Liver (tissue), 9 donors: ENCODE measurements around the gene TMEM272. TPM values are rescaled to one million over a fixed set of nuclear protein-coding genes. Genes with fewer than 3 reads are reported as not detected.

Experiments
- DNase-seq: peaks from one replicate; pipeline ENCODE4 v3.0.0-alpha.2; 2017; ENCODE audit warnings: low spot score
- H3K27ac ChIP-seq, 2 donors: one replicate each; pipeline ENCODE4 v1.7.0; 2013; ENCODE audit warnings: inconsistent platforms in 2 of 2, low read length in 2 of 2, control low read depth in 1 of 2, low read depth in 1 of 2, mild to moderate bottlenecking in 1 of 2
- H3K27me3 ChIP-seq, 4 donors: one replicate each; pipeline versions ENCODE4 v1.6.1 to v1.7.0; 2013; ENCODE audit warnings: low read length in 3 of 4, inconsistent platforms in 1 of 4, mild to moderate bottlenecking in 1 of 4, moderate library complexity in 1 of 4; ENCODE audit not compliant: control insufficient read depth in 4 of 4, insufficient read depth in 4 of 4
- H3K36me3 ChIP-seq, 4 donors: one replicate each; pipeline versions ENCODE4 v1.6.1 to v1.7.0; 2013; ENCODE audit warnings: low read length in 3 of 4, mild to moderate bottlenecking in 3 of 4, low read depth in 1 of 4, moderate library complexity in 1 of 4; ENCODE audit not compliant: control insufficient read depth in 4 of 4, insufficient read depth in 3 of 4
- H3K4me1 ChIP-seq, 4 donors: one replicate each; pipeline versions ENCODE4 v1.6.1 to v1.7.0; 2013; ENCODE audit warnings: low read length in 3 of 4, mild to moderate bottlenecking in 3 of 4, moderate library complexity in 1 of 4; ENCODE audit not compliant: control insufficient read depth in 4 of 4, insufficient read depth in 4 of 4
- H3K4me3 ChIP-seq, 3 donors: one replicate each; pipeline versions ENCODE4 v1.6.1 to v1.7.0; 2013; ENCODE audit warnings: low read length in 3 of 3, control low read depth in 1 of 3, low read depth in 1 of 3, mild to moderate bottlenecking in 1 of 3
- H3K9ac ChIP-seq, 2 donors: one replicate each; pipeline ENCODE4 v1.7.0; 2013; ENCODE audit warnings: low read length in 2 of 2, mild to moderate bottlenecking in 2 of 2, moderate library complexity in 2 of 2, control low read depth in 1 of 2, low read depth in 1 of 2
- H3K9me3 ChIP-seq, 4 donors: one replicate each; pipeline versions ENCODE4 v1.6.1 to v1.7.0; 2013; ENCODE audit warnings: low read length in 3 of 4; ENCODE audit not compliant: control insufficient read depth in 4 of 4
- EGR1 ChIP-seq, 2 donors: IDR thresholded peaks; 2 replicates each; pipeline ENCODE4 v1.6.1; 2016 to 2018; ENCODE audit warnings: antibody characterized with exemption in 2 of 2, low read depth in 2 of 2
- FOXA1 ChIP-seq: IDR thresholded peaks from 2 replicates; pipeline ENCODE4 v1.6.1; 2016; ENCODE audit warnings: antibody characterized with exemption
- FOXA2 ChIP-seq: IDR thresholded peaks from 2 replicates; pipeline ENCODE4 v1.6.1; 2016; ENCODE audit warnings: antibody characterized with exemption
- GABPA ChIP-seq, 2 donors: IDR thresholded peaks in 1 of 2; conservative IDR thresholded peaks in 1 of 2; 2 replicates each; pipeline ENCODE4 v1.6.1; 2016; ENCODE audit warnings: antibody characterized with exemption in 2 of 2, mild to moderate bottlenecking in 1 of 2, moderate library complexity in 1 of 2
- HNF4A ChIP-seq, 2 donors: conservative IDR thresholded peaks; 2 replicates each; pipeline ENCODE4 v1.6.1; 2016; ENCODE audit warnings: antibody characterized with exemption in 2 of 2, mild to moderate bottlenecking in 2 of 2
- HNF4G ChIP-seq: IDR thresholded peaks from 2 replicates; pipeline ENCODE4 v1.6.1; 2016; ENCODE audit warnings: antibody characterized with exemption
- JUND ChIP-seq, 2 donors: IDR thresholded peaks; 2 replicates each; pipeline ENCODE4 v1.6.1; 2016; ENCODE audit warnings: antibody characterized with exemption in 2 of 2
- NR2F2 ChIP-seq: IDR thresholded peaks from 2 replicates; pipeline ENCODE4 v1.6.1; 2016; ENCODE audit warnings: antibody characterized with exemption
- RAD21 ChIP-seq, 2 donors: IDR thresholded peaks; 2 replicates each; pipeline ENCODE4 v1.6.1; 2016; ENCODE audit warnings: antibody characterized with exemption in 2 of 2, mild to moderate bottlenecking in 2 of 2
- RXRA ChIP-seq, 2 donors: IDR thresholded peaks; 2 replicates each; pipeline ENCODE4 v1.6.1; 2017 to 2018; ENCODE audit warnings: antibody characterized with exemption in 2 of 2, mild to moderate bottlenecking in 1 of 2
- SP1 ChIP-seq: IDR thresholded peaks from 2 replicates; pipeline ENCODE4 v1.6.1; 2018; ENCODE audit warnings: antibody characterized with exemption, mild to moderate bottlenecking
- TAF1 ChIP-seq: conservative IDR thresholded peaks from 2 replicates; pipeline ENCODE4 v1.6.1; 2016; ENCODE audit warnings: antibody characterized with exemption, mild to moderate bottlenecking
- YY1 ChIP-seq: IDR thresholded peaks from 2 replicates; pipeline ENCODE4 v1.6.1; 2016; ENCODE audit warnings: antibody characterized with exemption, mild to moderate bottlenecking
- WGBS: extraction: QIAGEN DNeasy Blood & Tissue Kit; methylation state at CpG from one replicate; pipeline ENCODE4 v1.1.7; 2013; 5-methylcytosine and 5-hydroxymethylcytosine counted together
- polyA plus RNA-seq, 2 donors: library from polyadenylated mRNA; stranded (reverse) in 1 of 2; unstranded in 1 of 2; fragments of 200-250 nt in 1 of 2; fragments of >200 nt in 1 of 2; fragmentation: Nextera tagmentation in 1 of 2; extraction: Ambion mirVana in 1 of 2; gene quantifications; one replicate each; pipeline versions ENCODE4 v1.2.1 to v1.2.3, GENCODE V29; 2013 to 2015
- total RNA-seq, 2 donors: library from RNA; depleted of rRNA; stranded (reverse); fragments of >200 nt; gene quantifications; one replicate each; pipeline ENCODE4 v1.2.3, GENCODE V29; 2014
- TF ChIP-seq, protein P1 (sequence below): fragments of 150-350 bp; IDR thresholded peaks from 2 replicates; pipeline ENCODE4 v1.5.1; 2017; ENCODE audit warnings: improper control_type of control experiment, low read depth, low read length; ENCODE audit not compliant: missing input control
- TF ChIP-seq, protein P2 (sequence below): IDR thresholded peaks from 2 replicates; pipeline ENCODE4 v1.6.1; 2016; ENCODE audit warnings: antibody characterized with exemption
- TF ChIP-seq, protein P3 (sequence below): IDR thresholded peaks from 2 replicates; pipeline ENCODE4 v1.6.1; 2016; ENCODE audit warnings: antibody characterized with exemption
- TF ChIP-seq, protein P4 (sequence below): IDR thresholded peaks from 2 replicates; pipeline ENCODE4 v1.6.1; 2016; ENCODE audit warnings: antibody characterized with exemption
- TF ChIP-seq, protein P5 (sequence below): IDR thresholded peaks from 2 replicates; pipeline ENCODE4 v1.6.1; 2016; ENCODE audit warnings: antibody characterized with exemption, mild to moderate bottlenecking
- donor health status: healthy.
- donor health status: healthy.
- donor health status: healthy.
- donor health status: healthy.
- donor health status: healthy.

Gene TMEM272
- total and polyA plus RNA-seq, 4 donors: 0.02 to 0.42 (median 0.10) TPM

DNA sequence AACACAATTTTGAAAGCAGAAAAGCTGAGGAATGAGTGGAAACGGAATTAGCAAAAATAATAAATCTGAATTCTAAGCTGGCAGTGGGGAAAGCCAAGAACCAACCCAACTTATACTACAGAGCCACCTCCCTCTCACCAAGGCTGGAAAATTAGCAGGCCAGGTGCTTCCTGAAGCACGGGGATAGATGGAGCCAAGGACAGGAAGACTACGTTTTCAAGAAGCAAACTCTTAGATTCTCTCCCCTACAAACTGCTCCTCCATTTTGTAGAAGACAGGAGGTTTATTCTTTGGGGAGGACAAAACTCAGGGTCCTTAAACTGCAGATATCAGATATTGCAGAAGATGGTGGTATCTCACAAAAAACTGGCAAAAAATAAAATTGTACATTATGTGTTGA is 25.6 kb upstream of the TMEM272 start:
- TF ChIP-seq NR2F2: no peak
- no peak for TF ChIP-seq HNF4G
- TF ChIP-seq RXRA (IDR thresholded peaks at IDR 0.05): no peak
- TF ChIP-seq, protein P1, sequence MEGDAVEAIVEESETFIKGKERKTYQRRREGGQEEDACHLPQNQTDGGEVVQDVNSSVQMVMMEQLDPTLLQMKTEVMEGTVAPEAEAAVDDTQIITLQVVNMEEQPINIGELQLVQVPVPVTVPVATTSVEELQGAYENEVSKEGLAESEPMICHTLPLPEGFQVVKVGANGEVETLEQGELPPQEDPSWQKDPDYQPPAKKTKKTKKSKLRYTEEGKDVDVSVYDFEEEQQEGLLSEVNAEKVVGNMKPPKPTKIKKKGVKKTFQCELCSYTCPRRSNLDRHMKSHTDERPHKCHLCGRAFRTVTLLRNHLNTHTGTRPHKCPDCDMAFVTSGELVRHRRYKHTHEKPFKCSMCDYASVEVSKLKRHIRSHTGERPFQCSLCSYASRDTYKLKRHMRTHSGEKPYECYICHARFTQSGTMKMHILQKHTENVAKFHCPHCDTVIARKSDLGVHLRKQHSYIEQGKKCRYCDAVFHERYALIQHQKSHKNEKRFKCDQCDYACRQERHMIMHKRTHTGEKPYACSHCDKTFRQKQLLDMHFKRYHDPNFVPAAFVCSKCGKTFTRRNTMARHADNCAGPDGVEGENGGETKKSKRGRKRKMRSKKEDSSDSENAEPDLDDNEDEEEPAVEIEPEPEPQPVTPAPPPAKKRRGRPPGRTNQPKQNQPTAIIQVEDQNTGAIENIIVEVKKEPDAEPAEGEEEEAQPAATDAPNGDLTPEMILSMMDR: no peak
- TF ChIP-seq, protein P2, sequence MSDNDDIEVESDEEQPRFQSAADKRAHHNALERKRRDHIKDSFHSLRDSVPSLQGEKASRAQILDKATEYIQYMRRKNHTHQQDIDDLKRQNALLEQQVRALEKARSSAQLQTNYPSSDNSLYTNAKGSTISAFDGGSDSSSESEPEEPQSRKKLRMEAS: no peak
- no peak for TF ChIP-seq FOXA1
- TF ChIP-seq HNF4A (conservative IDR thresholded peaks at IDR 0.05): no peak
- TF ChIP-seq, protein P3, sequence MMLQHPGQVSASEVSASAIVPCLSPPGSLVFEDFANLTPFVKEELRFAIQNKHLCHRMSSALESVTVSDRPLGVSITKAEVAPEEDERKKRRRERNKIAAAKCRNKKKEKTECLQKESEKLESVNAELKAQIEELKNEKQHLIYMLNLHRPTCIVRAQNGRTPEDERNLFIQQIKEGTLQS: no peak
- no peak for TF ChIP-seq TAF1
- TF ChIP-seq EGR1 (IDR thresholded peaks at IDR 0.05; ENCODE audit: low read depth in 2 of 2): no peak
- DNase-seq: no peak
- Histone ChIP-seq H3K4me1 (no peaks in the 10 kb centered on the region), H3K4me3 (no peak overlapping the region), H3K9me3 (no peaks in the 10 kb centered on the region), H3K27me3 (no peaks in the 10 kb centered on the region), H3K27ac (no peak overlapping the region), H3K36me3 (no peaks in the 10 kb centered on the region), H3K9ac (no peak overlapping the region)
- WGBS: 86% methylated on average over 3 of the region's 3 CpGs

DNA sequence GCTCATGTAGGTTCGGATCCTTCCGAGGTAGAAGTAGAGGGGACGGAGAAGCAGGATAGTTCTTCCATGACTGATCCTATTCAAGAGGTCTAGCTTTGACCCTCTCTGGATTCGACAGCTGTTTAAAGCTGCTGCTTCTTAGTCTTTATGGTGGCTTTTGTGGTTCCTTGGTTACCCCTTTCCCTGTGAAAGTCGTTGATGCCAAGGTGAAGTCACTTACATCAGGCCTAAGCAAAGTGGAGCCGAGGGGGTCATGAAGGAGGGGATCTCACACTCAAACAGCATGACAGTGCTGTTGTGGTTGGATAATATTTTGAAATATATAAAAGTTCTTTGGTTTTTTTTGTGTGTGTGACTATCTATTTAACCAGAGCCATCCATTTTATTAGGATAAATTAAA is 24.9 kb upstream of the TMEM272 start:
- Histone ChIP-seq H3K9ac (no peak overlapping the region), H3K27me3 (no peaks in the 10 kb centered on the region), H3K27ac (no peak overlapping the region), H3K4me3 (no peak overlapping the region), H3K9me3 (no peaks in the 10 kb centered on the region), H3K4me1 (no peaks in the 10 kb centered on the region), H3K36me3 (no peaks in the 10 kb centered on the region)
- WGBS: 91% methylated on average over 6 of the region's 6 CpGs
- TF ChIP-seq HNF4G: no peak
- TF ChIP-seq SP1: no peak
- no peak for TF ChIP-seq JUND (IDR thresholded peaks at IDR 0.05)
- TF ChIP-seq FOXA1: no peak
- TF ChIP-seq, protein P4, sequence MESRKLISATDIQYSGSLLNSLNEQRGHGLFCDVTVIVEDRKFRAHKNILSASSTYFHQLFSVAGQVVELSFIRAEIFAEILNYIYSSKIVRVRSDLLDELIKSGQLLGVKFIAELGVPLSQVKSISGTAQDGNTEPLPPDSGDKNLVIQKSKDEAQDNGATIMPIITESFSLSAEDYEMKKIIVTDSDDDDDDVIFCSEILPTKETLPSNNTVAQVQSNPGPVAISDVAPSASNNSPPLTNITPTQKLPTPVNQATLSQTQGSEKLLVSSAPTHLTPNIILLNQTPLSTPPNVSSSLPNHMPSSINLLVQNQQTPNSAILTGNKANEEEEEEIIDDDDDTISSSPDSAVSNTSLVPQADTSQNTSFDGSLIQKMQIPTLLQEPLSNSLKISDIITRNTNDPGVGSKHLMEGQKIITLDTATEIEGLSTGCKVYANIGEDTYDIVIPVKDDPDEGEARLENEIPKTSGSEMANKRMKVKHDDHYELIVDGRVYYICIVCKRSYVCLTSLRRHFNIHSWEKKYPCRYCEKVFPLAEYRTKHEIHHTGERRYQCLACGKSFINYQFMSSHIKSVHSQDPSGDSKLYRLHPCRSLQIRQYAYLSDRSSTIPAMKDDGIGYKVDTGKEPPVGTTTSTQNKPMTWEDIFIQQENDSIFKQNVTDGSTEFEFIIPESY: no peak
- TF ChIP-seq GABPA (IDR thresholded peaks at IDR 0.05 in 1 of 2, conservative IDR thresholded peaks at IDR 0.05 in 1 of 2): no peak
- TF ChIP-seq RXRA (IDR thresholded peaks at IDR 0.05): no peak
- no peak for TF ChIP-seq FOXA2
- TF ChIP-seq, protein P1: no peak
- no peak for TF ChIP-seq HNF4A (conservative IDR thresholded peaks at IDR 0.05)
- no peak for TF ChIP-seq RAD21 (IDR thresholded peaks at IDR 0.05)
- TF ChIP-seq, protein P3: no peak
- no peak for TF ChIP-seq TAF1
- TF ChIP-seq NR2F2: no peak
- TF ChIP-seq, protein P5, sequence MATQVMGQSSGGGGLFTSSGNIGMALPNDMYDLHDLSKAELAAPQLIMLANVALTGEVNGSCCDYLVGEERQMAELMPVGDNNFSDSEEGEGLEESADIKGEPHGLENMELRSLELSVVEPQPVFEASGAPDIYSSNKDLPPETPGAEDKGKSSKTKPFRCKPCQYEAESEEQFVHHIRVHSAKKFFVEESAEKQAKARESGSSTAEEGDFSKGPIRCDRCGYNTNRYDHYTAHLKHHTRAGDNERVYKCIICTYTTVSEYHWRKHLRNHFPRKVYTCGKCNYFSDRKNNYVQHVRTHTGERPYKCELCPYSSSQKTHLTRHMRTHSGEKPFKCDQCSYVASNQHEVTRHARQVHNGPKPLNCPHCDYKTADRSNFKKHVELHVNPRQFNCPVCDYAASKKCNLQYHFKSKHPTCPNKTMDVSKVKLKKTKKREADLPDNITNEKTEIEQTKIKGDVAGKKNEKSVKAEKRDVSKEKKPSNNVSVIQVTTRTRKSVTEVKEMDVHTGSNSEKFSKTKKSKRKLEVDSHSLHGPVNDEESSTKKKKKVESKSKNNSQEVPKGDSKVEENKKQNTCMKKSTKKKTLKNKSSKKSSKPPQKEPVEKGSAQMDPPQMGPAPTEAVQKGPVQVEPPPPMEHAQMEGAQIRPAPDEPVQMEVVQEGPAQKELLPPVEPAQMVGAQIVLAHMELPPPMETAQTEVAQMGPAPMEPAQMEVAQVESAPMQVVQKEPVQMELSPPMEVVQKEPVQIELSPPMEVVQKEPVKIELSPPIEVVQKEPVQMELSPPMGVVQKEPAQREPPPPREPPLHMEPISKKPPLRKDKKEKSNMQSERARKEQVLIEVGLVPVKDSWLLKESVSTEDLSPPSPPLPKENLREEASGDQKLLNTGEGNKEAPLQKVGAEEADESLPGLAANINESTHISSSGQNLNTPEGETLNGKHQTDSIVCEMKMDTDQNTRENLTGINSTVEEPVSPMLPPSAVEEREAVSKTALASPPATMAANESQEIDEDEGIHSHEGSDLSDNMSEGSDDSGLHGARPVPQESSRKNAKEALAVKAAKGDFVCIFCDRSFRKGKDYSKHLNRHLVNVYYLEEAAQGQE: no peak
- no peak for TF ChIP-seq EGR1 (IDR thresholded peaks at IDR 0.05; ENCODE audit: low read depth in 2 of 2)
- TF ChIP-seq YY1: no peak
- TF ChIP-seq, protein P2: no peak
- DNase-seq: no peak
